H1 (cell line): ENCODE results near the gene ECI1. TPM values are rescaled to one million over a fixed set of nuclear protein-coding genes. Genes with fewer than 3 reads are reported as not detected.
A peak's percentile ranks its signal among the peaks of the same experiment; 100 is the strongest.

Experiments
- CTCF ChIA-PET: fragments of 300-600 bp; sonication (Branson Sonifier 250); formaldehyde crosslinking; loops from one replicate; lab custom pipeline; 2021; ENCODE audit not compliant: partially characterized antibody; lab: Charles Lee
- POLR2A ChIA-PET: fragments of 300-600 bp; sonication (Branson Sonifier 250); formaldehyde crosslinking; loops from one replicate; lab custom pipeline; 2021; ENCODE audit warnings: inconsistent platforms; ENCODE audit not compliant: partially characterized antibody; lab: Charles Lee
- DNase-seq, 2 experiments: peaks; one replicate each; pipeline versions ENCODE4 v3.0.0 to v3.0.0-alpha.2; 2010 to 2022; ENCODE audit warnings: low spot score in 2 of 2, low read depth in 1 of 2, mixed read lengths in 1 of 2
- FAIRE-seq: peaks from 2 replicates; lab custom pipeline; 2011; peaks lifted over from hg19 to GRCh38; lab: Jason Lieb, UNC
- H2AFZ ChIP-seq: 2 replicates; pipeline ENCODE4 v1.8.1; 2012; ENCODE audit warnings: low read length, inconsistent platforms
- H2AK5ac ChIP-seq: 2 replicates; pipeline ENCODE4 v1.6.1; 2013; ENCODE audit warnings: low read depth, low read length
- H2BK120ac ChIP-seq: replicated peaks from 2 replicates; pipeline ENCODE3; 2013; ENCODE audit warnings: low read depth, low read length, inconsistent platforms
- H2BK12ac ChIP-seq: 2 replicates; pipeline ENCODE4 v1.6.1; 2013; ENCODE audit warnings: low read depth, low read length
- H2BK15ac ChIP-seq: 2 replicates; pipeline ENCODE4 v1.6.1; 2013; ENCODE audit warnings: low read length
- H2BK20ac ChIP-seq: 2 replicates; pipeline ENCODE4 v1.6.1; 2013; ENCODE audit warnings: low read length
- H2BK5ac ChIP-seq: 2 replicates; pipeline ENCODE4 v1.6.1; 2013; ENCODE audit warnings: low read depth, low read length
- H3K14ac ChIP-seq: 2 replicates; pipeline ENCODE4 v1.6.1; 2013; ENCODE audit warnings: inconsistent platforms; ENCODE audit not compliant: insufficient read length
- H3K18ac ChIP-seq: 2 replicates; pipeline ENCODE4 v1.6.1; 2013; ENCODE audit warnings: low read length; ENCODE audit errors: extremely low read depth
- H3K23ac ChIP-seq: 2 replicates; pipeline ENCODE4 v1.6.1; 2013; ENCODE audit warnings: inconsistent platforms; ENCODE audit not compliant: insufficient read length
- H3K23me2 ChIP-seq: 2 replicates; pipeline ENCODE4 v1.6.1; 2013; ENCODE audit warnings: low read depth, low read length
- H3K27ac ChIP-seq: 2 replicates; pipeline ENCODE4 v1.6.1; 2011; ENCODE audit warnings: low read depth, low read length, inconsistent platforms
- H3K27me3 ChIP-seq, 4 experiments: replicated peaks in 1 of 4; 1 replicate in 1 of 4; 2 replicates in 3 of 4; pipeline versions ENCODE4 v1.6.1 to v1.8.1; 2011 to 2013; ENCODE audit warnings: low read length in 3 of 4, mild to moderate bottlenecking in 3 of 4, inconsistent platforms in 2 of 4, mixed read lengths in 2 of 4, moderate library complexity in 1 of 4; ENCODE audit not compliant: control insufficient read depth in 3 of 4, insufficient read depth in 3 of 4; ENCODE audit errors: extremely low read depth in 1 of 4
- H3K36me3 ChIP-seq, 4 experiments: 2 replicates each; pipeline versions ENCODE4 v1.6.1 to v1.8.1; 2011 to 2013; ENCODE audit warnings: mild to moderate bottlenecking in 4 of 4, low read length in 3 of 4, moderate library complexity in 2 of 4, control low read depth in 1 of 4, inconsistent platforms in 1 of 4; ENCODE audit not compliant: insufficient read depth in 4 of 4, control insufficient read depth in 2 of 4
- H3K4ac ChIP-seq: replicated peaks from 2 replicates; pipeline ENCODE3; 2013; ENCODE audit warnings: low read length, low read depth, mixed read lengths, inconsistent platforms; ENCODE audit not compliant: insufficient read length
- H3K4me1 ChIP-seq, 4 experiments: replicated peaks in 1 of 4; 1 replicate in 1 of 4; 2 replicates in 3 of 4; pipeline versions ENCODE4 v1.6.1 to v1.8.1; 2011 to 2013; ENCODE audit warnings: low read length in 3 of 4, inconsistent platforms in 2 of 4, mixed read lengths in 1 of 4; ENCODE audit not compliant: insufficient read depth in 4 of 4, control insufficient read depth in 3 of 4
- H3K4me2 ChIP-seq, 2 experiments: 2 replicates each; pipeline versions ENCODE4 v1.6.1 to v1.8.1; 2011 to 2013; ENCODE audit warnings: low read depth in 2 of 2, low read length in 2 of 2, control low read depth in 1 of 2, inconsistent platforms in 1 of 2, mild to moderate bottlenecking in 1 of 2; ENCODE audit not compliant: insufficient read depth in 1 of 2
- H3K4me3 ChIP-seq, 4 experiments: fragments of 200-600, 300-600 bp in 1 of 4; sonication (generic), shearing (Covaris generic), sonication (Bioruptor Twin) in 1 of 4; 2 replicates each; pipeline versions ENCODE4 v1.5.1 to v1.8.1; 2011 to 2016; ENCODE audit warnings: low read length in 4 of 4, low read depth in 3 of 4, control low read depth in 2 of 4, inconsistent platforms in 2 of 4, mild to moderate bottlenecking in 2 of 4, mixed read lengths in 1 of 4, moderate library complexity in 1 of 4; ENCODE audit not compliant: insufficient read depth in 2 of 4; ENCODE audit errors: extremely low read depth in 1 of 4
- H3K56ac ChIP-seq: replicated peaks from 2 replicates; pipeline ENCODE3; 2013; ENCODE audit warnings: low read depth, mild to moderate bottlenecking, mixed read lengths, low read length, inconsistent platforms; ENCODE audit not compliant: insufficient read length
- H3K79me1 ChIP-seq: 2 replicates; pipeline ENCODE4 v1.6.1; 2013; ENCODE audit warnings: low read depth, low read length, control low read depth
- H3K79me2 ChIP-seq, 2 experiments: 2 replicates each; pipeline versions ENCODE4 v1.6.1 to v1.8.1; 2012 to 2013; ENCODE audit warnings: low read length in 2 of 2, mild to moderate bottlenecking in 2 of 2, inconsistent platforms in 1 of 2; ENCODE audit not compliant: insufficient read depth in 2 of 2, control insufficient read depth in 1 of 2
- H3K9ac ChIP-seq, 4 experiments: replicated peaks in 1 of 4; 1 replicate in 1 of 4; 2 replicates in 3 of 4; pipeline versions ENCODE4 v1.6.1 to v1.8.1; 2011 to 2013; ENCODE audit warnings: low read depth in 3 of 4, low read length in 3 of 4, control low read depth in 2 of 4, mild to moderate bottlenecking in 2 of 4, moderate library complexity in 2 of 4, inconsistent platforms in 1 of 4; ENCODE audit errors: extremely low read depth in 1 of 4
- H3K9me3 ChIP-seq, 2 experiments: 2 replicates each; pipeline versions ENCODE4 v1.6.1 to v1.8.1; 2012 to 2013; ENCODE audit warnings: mild to moderate bottlenecking in 2 of 2, moderate library complexity in 2 of 2, control low read depth in 1 of 2, inconsistent platforms in 1 of 2, low read depth in 1 of 2, low read length in 1 of 2, mixed read lengths in 1 of 2; ENCODE audit not compliant: insufficient read depth in 2 of 2
- H4K20me1 ChIP-seq, 2 experiments: replicated peaks in 1 of 2; 2 replicates each; pipeline versions ENCODE3 to v1.8.1; 2011 to 2013; ENCODE audit warnings: inconsistent platforms in 2 of 2, low read length in 2 of 2, mild to moderate bottlenecking in 1 of 2; ENCODE audit not compliant: insufficient read depth in 2 of 2, control insufficient read depth in 1 of 2
- H4K5ac ChIP-seq: 2 replicates; pipeline ENCODE4 v1.6.1; 2013; ENCODE audit warnings: low read length, low read depth, mixed read lengths, inconsistent platforms; ENCODE audit not compliant: insufficient read length
- H4K8ac ChIP-seq: 2 replicates; pipeline ENCODE4 v1.8.0; 2013; ENCODE audit warnings: mild to moderate bottlenecking, moderate library complexity, low read length, inconsistent platforms; ENCODE audit not compliant: insufficient read depth; ENCODE audit errors: extremely low read depth
- H4K91ac ChIP-seq: replicated peaks from 2 replicates; pipeline ENCODE3; 2013; ENCODE audit warnings: low read length, mixed read lengths, inconsistent platforms; ENCODE audit not compliant: insufficient read length
- ASH2L ChIP-seq: fragments of 200-600, 300-600 bp; sonication (generic); IDR thresholded peaks from one replicate; pipeline ENCODE4 v1.7.1; 2017; ENCODE audit warnings: low read length
- YY1 ChIP-seq: IDR thresholded peaks from 2 replicates; pipeline ENCODE4 v1.6.1; 2011; ENCODE audit warnings: low read depth, mild to moderate bottlenecking, low read length
- whole genome bisulfite sequencing, 2 experiments: shearing (Covaris generic) in 1 of 2; methylation state at CpG; one replicate each; pipeline versions ENCODE4 v1.1.6 to v1.1.7; 2013 to 2015; ENCODE audit warnings: low lambda C conversion rate in 2 of 2, mixed read lengths in 2 of 2, inconsistent platforms in 1 of 2, low coverage in 1 of 2, missing lambda C conversion rate in 1 of 2; ENCODE audit not compliant: insufficient replicate concordance in 2 of 2, insufficient coverage in 1 of 2, insufficient read length in 1 of 2; ENCODE audit errors: extremely low coverage in 1 of 2, missing lambda C conversion rate in 1 of 2; 5-methylcytosine and 5-hydroxymethylcytosine counted together
- polyA plus RNA-seq, 7 experiments: library from polyadenylated mRNA; depleted of rRNA in 3 of 7; stranded (reverse) in 5 of 7; unstranded in 2 of 7; fragments of >200 nt in 5 of 7; fragments of 200-250 nt in 2 of 7; gene quantifications; 1 replicate in 5 of 7; 2 replicates in 1 of 7; 4 replicates in 1 of 7; pipeline versions ENCODE4 v1.2.1 to v1.2.3, GENCODE V29; 2011 to 2013; ENCODE audit warnings: missing spikeins in 2 of 7, mixed read lengths in 2 of 7
- total RNA-seq: library from RNA; stranded (reverse); fragmentation: NEBNext Ultra II Directional; extraction: Animal tissue kit (Norgen Biotek cat#: 25700); gene quantifications from 2 replicates; pipeline ENCODE4 v1.2.1, GENCODE V29; 2021
- TF ChIP-seq, protein P1 (sequence below): IDR thresholded peaks from 2 replicates; pipeline ENCODE4 v1.6.1; 2011; ENCODE audit warnings: low read length, improper control_type of control experiment

Gene ECI1
- total and polyA plus RNA-seq, 2 of the 8 experiments (the other 6 are each of a cell fraction or from before 2014, with no cell fraction given), result 79.5 to 151 TPM

DNA sequence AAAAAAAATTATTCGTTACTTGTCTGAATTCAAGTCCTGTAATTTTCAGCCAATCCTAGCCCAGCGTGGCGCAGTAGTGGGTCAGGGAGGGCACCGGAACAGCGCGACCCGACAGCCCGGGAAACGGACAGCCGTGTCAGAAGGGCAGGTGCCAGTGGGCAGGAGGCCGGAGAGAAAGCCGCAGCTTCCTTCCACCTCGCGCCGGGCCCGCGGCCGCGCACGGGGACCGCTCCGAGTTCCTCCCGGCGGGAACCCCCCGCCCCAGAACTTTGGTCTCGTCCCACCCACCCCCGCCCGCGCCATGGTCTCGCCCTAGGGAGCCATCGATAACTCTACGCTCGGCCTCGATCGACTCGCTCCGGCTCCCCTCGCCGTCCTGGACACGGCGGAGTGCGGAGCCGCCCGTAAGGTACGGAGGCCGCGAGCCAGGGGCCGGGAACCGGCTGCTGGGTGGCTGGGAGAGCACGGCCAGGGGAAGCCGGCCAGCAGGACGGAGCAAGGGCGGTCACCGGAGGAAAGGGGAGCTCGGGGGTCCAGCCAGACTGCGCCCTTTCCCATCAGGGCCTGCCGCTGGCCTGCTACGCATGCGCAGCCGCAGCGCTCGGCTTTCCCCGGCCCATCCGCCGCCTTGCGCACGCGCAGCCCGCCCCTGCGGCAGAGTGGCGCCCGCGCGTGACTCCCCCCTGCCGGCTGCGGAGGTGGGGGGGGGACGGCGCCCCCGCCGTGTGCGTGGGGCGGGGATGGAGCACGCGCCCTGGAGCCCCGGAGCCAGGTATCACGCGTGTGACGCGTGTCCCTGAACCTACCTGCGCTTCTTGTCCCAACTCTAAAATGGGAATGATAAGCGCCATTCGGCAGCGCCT is 46.1 kb downstream of the ECI1 start, which contains the start of gene MLST8:
Gene MLST8 (plus strand): TSS at position 351 of the 863 bp plus-strand sequence. CDS start 632 bp downstream, outside the sequence.
- no peaks in the 10 kb centered on the region; a peak in 3 of 7 replicates for H3K27me3 ChIP-seq
- H3K23ac ChIP-seq, result no peak within 1 kb of the TSS
- peak within 1 kb of the TSS; percentile 100 for H3K18ac ChIP-seq
- DNase-seq, result peak in 1 of 2 experiments; percentile 91
- peak within 1 kb of the TSS; percentile 100 for H4K5ac ChIP-seq
- peaks cover 0 to 8% of the 10 kb centered on the region in 2 experiments for H4K20me1 ChIP-seq
- WGBS, 2 experiments, result 1% methylated on average over 49 of the region's 93 CpGs; no CpG with 5 or more reads in 1 of the 2 experiments
- peaks cover 0 to 7% of the 10 kb centered on the region in 2 experiments; a peak in 1 of 4 replicates for H3K79me2 ChIP-seq
- peaks cover 0 to 13% (median 8%) of the 10 kb centered on the region in 4 experiments; a peak in 6 of 7 replicates for H3K4me1 ChIP-seq
- H3K9me3 ChIP-seq, result no peaks in the 10 kb centered on the region
- peaks cover 6% of the 10 kb centered on the region for H3K79me1 ChIP-seq
- H4K8ac ChIP-seq, result peak within 1 kb of the TSS; percentile 100
- ChIA-PET POLR2A (interaction anchor here (0.6 to 15.1 kb wide), 16 partner anchors 9 to 296 kb away, joined by 3 to 156 read pairs (median 4); partner anchors contain the start of genes CASKIN1, DNASE1L2, E4F1 and ECI1), CTCF (interaction anchor here (0.8 to 2.7 kb wide), 3 partner anchors 10 to 48 kb away, joined by 3 to 23 read pairs (median 3); no protein-coding TSS in a partner anchor)
- peak within 1 kb of the TSS; percentile 98 for H3K4ac ChIP-seq
- H4K91ac ChIP-seq, result peak within 1 kb of the TSS; percentile 87
- peak within 1 kb of the TSS; percentile 77 to 97 (median 94) for H3K9ac ChIP-seq
- peak within 1 kb of the TSS; percentile 93; the same call in 1 of the 2 replicates for H2AK5ac ChIP-seq
- H3K4me3 ChIP-seq, result peak within 1 kb of the TSS; percentile 78 to 97 (median 92)
- H3K27ac ChIP-seq, result peak within 1 kb of the TSS; percentile 98
- peak within 1 kb of the TSS; percentile 88 for H2AFZ ChIP-seq
- H3K36me3 ChIP-seq, result peaks cover 4 to 34% (median 12%) of the 10 kb centered on the region in 4 experiments; a peak in 6 of 8 replicates
- peak within 1 kb of the TSS; percentile 98 for H3K56ac ChIP-seq
- peak within 1 kb of the TSS; percentile 87 to 91 for H3K4me2 ChIP-seq
- peak within 1 kb of the TSS; percentile 97 for H2BK5ac ChIP-seq
- no peak within 1 kb of the TSS for H3K14ac ChIP-seq
- no peak for FAIRE-seq
- peak within 1 kb of the TSS; percentile 57 for H2BK120ac ChIP-seq
- H2BK20ac ChIP-seq, result peak within 1 kb of the TSS; percentile 80; the same call in 1 of the 2 replicates
- peaks cover 11% of the 10 kb centered on the region; the same call in 1 of the 2 replicates for H3K23me2 ChIP-seq
- peak within 1 kb of the TSS; percentile 88 for H2BK15ac ChIP-seq
- 0 out of 2 replicates have a peak within 1 kb of the TSS, but pooled peaks have one; percentile 39 for H2BK12ac ChIP-seq
- TF ChIP-seq, protein P1, sequence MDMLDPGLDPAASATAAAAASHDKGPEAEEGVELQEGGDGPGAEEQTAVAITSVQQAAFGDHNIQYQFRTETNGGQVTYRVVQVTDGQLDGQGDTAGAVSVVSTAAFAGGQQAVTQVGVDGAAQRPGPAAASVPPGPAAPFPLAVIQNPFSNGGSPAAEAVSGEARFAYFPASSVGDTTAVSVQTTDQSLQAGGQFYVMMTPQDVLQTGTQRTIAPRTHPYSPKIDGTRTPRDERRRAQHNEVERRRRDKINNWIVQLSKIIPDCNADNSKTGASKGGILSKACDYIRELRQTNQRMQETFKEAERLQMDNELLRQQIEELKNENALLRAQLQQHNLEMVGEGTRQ, result no peak
- TF ChIP-seq ASH2L (peak; percentile 88), YY1 (0 out of 2 replicates have a peak, but pooled peaks have one; percentile 26)
